Stimulated activated CD4-positive, alpha-beta T cell treated with anti-CD3 and anti-CD28 coated beads, Interleukin-15, amount 100 ng/mL, for 48 hours (primary cell): ENCODE measurements around the gene PSPH.
"Not testable (repeated sequence)": the region's sequence is repeated elsewhere in the genome, so short reads cannot be mapped to it uniquely, and the experiment has no call there.

Source experiments
- DNase-seq, 2 donors: peaks; one replicate each; pipeline ENCODE4 v3.0.0-alpha.2; 2020; ENCODE audit warnings: low read depth in 2 of 2

Gene PSPH

GRCh38 chr7:56051339-56052191 lies at the start of gene PSPH, which contains the start of gene CCT6A:
PSPH (minus strand) TSS chr7:56051444; CDS start chr7:56021212, 30,232 bp downstream.
CCT6A (plus strand) TSS chr7:56051765; CDS start chr7:56051849, 84 bp downstream.
- DNase-seq: peak; percentile 86 to 89

GRCh38 chr7:56099653-56100052 lies 48.4 kb upstream of the PSPH start:
- DNase-seq: no peak

- DNase-seq: not testable (repeated sequence)
These were observed 47.2 kb upstream of the PSPH start for GRCh38 chr7:56098187-56099008.

- no peak for DNase-seq
These were observed 46.5 kb upstream of the PSPH start for GRCh38 chr7:56097700-56098099.

GRCh38 chr7:56092789-56093531 lies 41.7 kb upstream of the PSPH start, which contains the start of gene PHKG1:
PHKG1 (minus strand) TSS chr7:56092952; CDS start chr7:56088941, 4,011 bp downstream.
- DNase-seq: no peak

- DNase-seq: not testable (repeated sequence)
These were observed 41.1 kb upstream of the PSPH start for GRCh38 chr7:56092388-56092787.

- no peak for DNase-seq
These were observed 40.3 kb upstream of the PSPH start for GRCh38 chr7:56091591-56091990.

GRCh38 chr7:56087445-56087844 lies 36.2 kb upstream of the PSPH start:
- DNase-seq: no peak

- DNase-seq: no peak
These were observed 35.5 kb upstream of the PSPH start for GRCh38 chr7:56086761-56087160.

- no peak for DNase-seq
These were observed 32.0 kb upstream of the PSPH start for GRCh38 chr7:56083150-56083785.

- no peak for DNase-seq
These were observed 30.5 kb upstream of the PSPH start for GRCh38 chr7:56081626-56082340.

- not testable (repeated sequence) for DNase-seq
These were observed 29.6 kb upstream of the PSPH start for GRCh38 chr7:56080726-56081435.

- no peak for DNase-seq
These were observed 28.4 kb upstream of the PSPH start for GRCh38 chr7:56079450-56080185.

GRCh38 chr7:56078196-56078595 lies 27.0 kb upstream of the PSPH start:
- no peak for DNase-seq

GRCh38 chr7:56077681-56078080 lies 26.4 kb upstream of the PSPH start:
- no peak for DNase-seq

GRCh38 chr7:56074371-56074791 lies 23.1 kb upstream of the PSPH start:
- DNase-seq: peak; percentile 41 to 53

GRCh38 chr7:56066376-56066775 lies 15.1 kb upstream of the PSPH start:
- DNase-seq: not testable (repeated sequence)

GRCh38 chr7:56063882-56064625 lies 12.8 kb upstream of the PSPH start, which contains the start of gene SUMF2:
SUMF2 (plus strand) TSS chr7:56064286; CDS start chr7:56064312, 26 bp downstream.
- DNase-seq: peak; percentile 75 to 87
